ENCODE results near the gene EVPLL. TPM values are rescaled to one million over a fixed set of nuclear protein-coding genes. Genes with fewer than 3 reads are reported as not detected.
"Not testable (repeated sequence)": the region's sequence is repeated elsewhere in the genome, so short reads cannot be mapped to it uniquely, and the experiment has no call there.

EVPLL gene
- total and polyA plus RNA-seq, 9 donors = not detected

- 61 to 68% (median 67%) methylated on average over 8 of the region's 8 CpGs for WGBS, 3 donors
- H3K36me3 ChIP-seq = no peaks in the 10 kb centered on the region
- DNase-seq = no peak
- intact Hi-C loops (cut with DNase I) = no loop called here
- TF ChIP-seq CTCF (IDR thresholded peaks at IDR 0.05) (no peak), POLR2A (IDR thresholded peaks at IDR 0.05) (no peak), EP300 (IDR thresholded peaks at IDR 0.05) (no peak)
- H3K4me3 ChIP-seq = no peak overlapping the region
- no peaks in the 10 kb centered on the region for H3K4me1 ChIP-seq (ENCODE audit: insufficient read depth)
- no peaks in the 10 kb centered on the region for H3K9me3 ChIP-seq
- no peak overlapping the region for H3K27ac ChIP-seq
- no peaks in the 10 kb centered on the region for H3K27me3 ChIP-seq
Observed at GRCh38 chr17:18368946-18369345, 8.6 kb upstream of the EVPLL start.

- intact Hi-C loops (cut with DNase I) = no loop called here
- Histone ChIP-seq H3K27me3 (no peaks in the 10 kb centered on the region), H3K27ac (no peak overlapping the region), H3K36me3 (no peaks in the 10 kb centered on the region), H3K9me3 (no peaks in the 10 kb centered on the region), H3K4me1 (ENCODE audit: insufficient read depth) (no peaks in the 10 kb centered on the region), H3K4me3 (no peak overlapping the region)
- TF ChIP-seq POLR2A (IDR thresholded peaks at IDR 0.05) (no peak), EP300 (IDR thresholded peaks at IDR 0.05) (no peak), CTCF (IDR thresholded peaks at IDR 0.05) (no peak)
- no peak for DNase-seq
- WGBS, 3 donors = 75 to 83% (median 77%) methylated on average over 5 of the region's 5 CpGs
Observed at GRCh38 chr17:18370761-18371160, 6.8 kb upstream of the EVPLL start.

GRCh38 chr17:18371455-18371854, 6.1 kb upstream of the EVPLL start:
- intact Hi-C loops (cut with DNase I) = no loop called here
- WGBS, 3 donors = 63 to 71% (median 64%) methylated on average over 7 of the region's 7 CpGs
- no peaks in the 10 kb centered on the region for H3K4me1 ChIP-seq (ENCODE audit: insufficient read depth)
- no peak overlapping the region for H3K4me3 ChIP-seq
- H3K36me3 ChIP-seq = no peaks in the 10 kb centered on the region
- H3K27me3 ChIP-seq = no peaks in the 10 kb centered on the region
- H3K27ac ChIP-seq = no peak overlapping the region
- TF ChIP-seq POLR2A (IDR thresholded peaks at IDR 0.05) (no peak), CTCF (IDR thresholded peaks at IDR 0.05) (no peak), EP300 (IDR thresholded peaks at IDR 0.05) (no peak)
- DNase-seq = no peak
- H3K9me3 ChIP-seq = no peaks in the 10 kb centered on the region

GRCh38 chr17:18373181-18373580, 4.4 kb upstream of the EVPLL start:
- H3K27me3 ChIP-seq; H3K27ac ChIP-seq; DNase-seq; H3K4me3 ChIP-seq; intact Hi-C loops (cut with DNase I); H3K36me3 ChIP-seq; H3K4me1 ChIP-seq (ENCODE audit: insufficient read depth); H3K9me3 ChIP-seq: not testable (repeated sequence)
- WGBS, 3 donors = 85 to 90% (median 87%) methylated on average over 6 of the region's 6 CpGs

GRCh38 chr17:18374216-18374615, 3.4 kb upstream of the EVPLL start:
- H3K27ac ChIP-seq = no peak overlapping the region
- DNase-seq = no peak
- H3K9me3 ChIP-seq = no peaks in the 10 kb centered on the region
- TF ChIP-seq EP300 (IDR thresholded peaks at IDR 0.05) (no peak), CTCF (IDR thresholded peaks at IDR 0.05) (no peak), POLR2A (IDR thresholded peaks at IDR 0.05) (no peak)
- no peaks in the 10 kb centered on the region for H3K36me3 ChIP-seq
- intact Hi-C loops (cut with DNase I) = no loop called here
- no peak overlapping the region for H3K4me3 ChIP-seq
- no peaks in the 10 kb centered on the region for H3K27me3 ChIP-seq
- WGBS, 3 donors = 82 to 86% (median 85%) methylated on average over 7 of the region's 7 CpGs
- no peaks in the 10 kb centered on the region for H3K4me1 ChIP-seq (ENCODE audit: insufficient read depth)

All from ovary (tissue), 9 donors.